ENCODE data around the gene IFITM10.

Gene IFITM10

DNA sequence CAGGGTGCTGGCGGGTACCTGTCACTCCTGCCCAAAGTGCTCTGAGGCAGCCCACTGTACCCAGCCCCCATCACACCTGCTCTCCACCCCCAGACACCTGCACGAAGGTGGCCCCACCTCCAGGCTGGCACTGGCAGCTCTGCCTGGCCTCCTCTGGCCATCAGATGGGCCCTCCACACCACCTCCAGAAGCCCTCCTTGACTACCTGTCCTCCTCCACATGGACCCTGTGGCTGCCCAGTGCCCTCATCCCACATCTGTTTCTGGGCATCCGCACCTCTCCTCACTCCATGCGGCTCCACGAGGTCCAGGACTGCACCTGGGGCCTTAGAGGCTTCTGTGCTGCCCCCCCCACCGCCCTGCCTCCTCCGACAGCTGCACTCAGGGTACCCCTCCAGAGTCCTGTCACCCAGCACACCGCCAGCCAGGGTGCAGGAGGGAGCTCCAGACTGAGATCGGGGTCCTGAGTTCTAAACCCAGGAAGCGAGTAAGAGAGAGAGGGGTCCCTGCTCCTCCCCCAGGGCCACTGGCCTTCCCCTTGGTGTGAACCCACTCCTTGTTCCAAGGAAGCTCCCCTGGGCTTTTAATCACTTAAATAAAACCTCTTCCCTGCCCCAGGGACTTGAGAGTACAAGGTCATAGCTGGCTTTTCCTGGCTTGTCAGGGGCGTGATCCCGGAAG, 11.6 kb upstream of the IFITM10 start:
- TF ChIP-seq, protein P1, sequence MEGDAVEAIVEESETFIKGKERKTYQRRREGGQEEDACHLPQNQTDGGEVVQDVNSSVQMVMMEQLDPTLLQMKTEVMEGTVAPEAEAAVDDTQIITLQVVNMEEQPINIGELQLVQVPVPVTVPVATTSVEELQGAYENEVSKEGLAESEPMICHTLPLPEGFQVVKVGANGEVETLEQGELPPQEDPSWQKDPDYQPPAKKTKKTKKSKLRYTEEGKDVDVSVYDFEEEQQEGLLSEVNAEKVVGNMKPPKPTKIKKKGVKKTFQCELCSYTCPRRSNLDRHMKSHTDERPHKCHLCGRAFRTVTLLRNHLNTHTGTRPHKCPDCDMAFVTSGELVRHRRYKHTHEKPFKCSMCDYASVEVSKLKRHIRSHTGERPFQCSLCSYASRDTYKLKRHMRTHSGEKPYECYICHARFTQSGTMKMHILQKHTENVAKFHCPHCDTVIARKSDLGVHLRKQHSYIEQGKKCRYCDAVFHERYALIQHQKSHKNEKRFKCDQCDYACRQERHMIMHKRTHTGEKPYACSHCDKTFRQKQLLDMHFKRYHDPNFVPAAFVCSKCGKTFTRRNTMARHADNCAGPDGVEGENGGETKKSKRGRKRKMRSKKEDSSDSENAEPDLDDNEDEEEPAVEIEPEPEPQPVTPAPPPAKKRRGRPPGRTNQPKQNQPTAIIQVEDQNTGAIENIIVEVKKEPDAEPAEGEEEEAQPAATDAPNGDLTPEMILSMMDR (IDR thresholded peaks at IDR 0.05; ENCODE audit: borderline replicate concordance, insufficient read depth, low read depth, low read length) = no peak

GRCh38 chr11:1761110-1761856, 10.9 kb upstream of the IFITM10 start:
- H3K4me3 ChIP-seq (ENCODE audit: low read depth, low read length) = no peak overlapping the region
- TF ChIP-seq, protein P1 (IDR thresholded peaks at IDR 0.05; ENCODE audit: borderline replicate concordance, insufficient read depth, low read depth, low read length) = no peak

More for the DNA sequence above, 11.6 kb upstream of the IFITM10 start:
- no peak overlapping the region for H3K4me3 ChIP-seq (ENCODE audit: low read depth, low read length)

DNA sequence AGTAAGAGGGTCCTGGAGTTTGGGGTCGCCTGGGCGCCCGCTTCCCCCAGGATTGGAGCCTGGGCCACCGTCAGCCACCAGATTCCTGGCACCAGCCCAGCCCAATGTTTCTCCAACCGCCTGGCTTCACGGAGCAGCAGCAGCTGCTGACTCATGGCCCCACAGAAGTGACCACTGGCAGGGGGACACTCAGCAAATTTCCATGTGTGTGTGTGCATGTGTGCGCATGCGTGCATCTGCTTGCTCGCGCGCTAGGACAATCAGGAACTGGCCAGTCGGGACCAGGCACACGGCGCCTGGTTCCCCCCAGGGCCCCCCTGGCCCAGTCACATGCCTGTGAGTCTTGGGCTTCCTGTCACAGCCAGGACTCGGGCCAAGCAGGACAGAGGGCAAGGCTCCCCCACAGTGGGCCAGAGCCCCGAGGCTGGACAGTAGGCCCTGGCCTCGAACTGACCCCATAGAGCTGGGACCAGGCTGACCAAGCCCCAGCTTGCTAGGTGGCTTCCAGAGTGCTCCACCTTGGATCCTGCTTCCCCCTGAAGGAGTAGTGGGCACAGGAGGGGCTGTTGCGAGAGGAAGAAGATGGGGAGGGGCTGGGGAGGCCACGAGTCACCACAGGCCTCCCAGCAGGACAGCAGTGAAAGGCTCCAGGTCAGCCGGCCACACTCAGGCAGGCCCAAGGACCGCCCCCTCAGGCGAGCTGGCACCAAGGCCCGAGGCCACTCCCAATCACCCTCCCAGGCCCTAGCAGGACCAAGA, 10.1 kb upstream of the IFITM10 start:
- no peak overlapping the region for H3K4me3 ChIP-seq (ENCODE audit: low read depth, low read length)

GRCh38 chr11:1759851-1760220, 9.4 kb upstream of the IFITM10 start:
- TF ChIP-seq, protein P1 (IDR thresholded peaks at IDR 0.05; ENCODE audit: borderline replicate concordance, insufficient read depth, low read depth, low read length) = no peak
- no peak overlapping the region for H3K4me3 ChIP-seq (ENCODE audit: low read depth, low read length)

More for the DNA sequence above, 10.1 kb upstream of the IFITM10 start:
- TF ChIP-seq, protein P1 (IDR thresholded peaks at IDR 0.05; ENCODE audit: borderline replicate concordance, insufficient read depth, low read depth, low read length) = no peak

DNA sequence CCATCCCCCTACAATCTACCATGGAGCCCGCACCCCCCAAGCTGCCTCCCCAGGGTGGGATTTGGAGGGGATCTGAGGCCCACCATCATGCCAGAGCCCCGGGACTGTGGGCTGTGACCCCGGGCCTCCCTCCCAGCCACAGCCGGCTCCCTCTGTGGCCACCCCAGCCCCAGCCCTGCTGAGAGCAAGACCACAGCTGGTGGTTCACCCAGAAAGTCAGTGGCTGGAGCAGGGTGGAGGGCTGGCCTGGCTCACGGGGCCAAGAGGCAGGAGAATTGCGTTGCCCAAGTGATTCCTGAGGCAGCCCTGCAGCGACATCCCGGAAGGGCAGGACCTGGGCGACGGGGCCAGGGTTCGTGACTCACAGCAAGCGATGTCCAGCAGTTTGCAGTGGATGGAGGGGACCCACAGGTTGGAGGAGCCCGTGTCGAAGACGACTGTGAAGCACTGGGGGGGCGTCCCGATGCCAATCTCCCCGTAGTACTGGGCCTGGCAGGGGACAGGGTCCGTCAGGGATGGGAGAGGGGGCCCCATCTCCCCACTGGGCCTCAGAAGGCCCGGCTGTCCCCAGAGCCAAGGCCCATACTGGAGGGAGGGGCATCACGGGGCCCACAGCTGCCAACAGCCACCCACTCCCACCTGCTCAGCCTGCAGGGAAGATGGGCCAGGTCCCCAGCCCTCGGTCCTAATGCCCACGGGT, 8.9 kb upstream of the IFITM10 start:
- no peak overlapping the region for H3K4me3 ChIP-seq (ENCODE audit: low read depth, low read length)

DNA sequence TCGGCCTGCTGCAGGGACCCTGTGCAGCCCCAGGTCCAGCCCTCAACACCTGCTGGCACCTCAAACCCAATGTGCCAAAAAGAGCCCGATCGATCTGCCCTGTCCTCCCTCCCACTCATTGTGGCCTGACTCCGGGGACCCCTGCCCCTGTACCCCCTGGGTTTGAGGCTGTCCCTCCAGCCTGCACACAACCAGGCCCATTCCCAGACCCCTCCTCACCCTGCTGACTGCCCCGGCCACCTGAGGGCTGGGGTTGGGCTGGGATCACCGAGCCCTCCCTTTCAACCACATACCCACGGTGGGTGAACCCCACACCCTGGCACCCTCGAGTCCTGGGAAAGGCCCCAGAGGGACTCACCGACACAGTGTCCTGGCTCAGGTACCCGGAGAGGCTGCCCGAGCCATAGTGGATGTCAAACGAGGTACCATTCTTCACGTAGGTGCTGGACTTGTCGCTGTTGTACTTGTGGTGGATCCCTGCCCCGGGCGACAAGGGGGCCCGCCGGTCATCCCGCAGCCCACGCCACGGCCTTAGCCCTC, 8.3 kb upstream of the IFITM10 start:
- H3K4me3 ChIP-seq (ENCODE audit: low read depth, low read length) = no peak overlapping the region
- TF ChIP-seq, protein P1 (IDR thresholded peaks at IDR 0.05; ENCODE audit: borderline replicate concordance, insufficient read depth, low read depth, low read length) = no peak

More for the DNA sequence above, 8.9 kb upstream of the IFITM10 start:
- TF ChIP-seq, protein P1 (IDR thresholded peaks at IDR 0.05; ENCODE audit: borderline replicate concordance, insufficient read depth, low read depth, low read length) = no peak
